A549 (cell line): Measurements from ENCODE around the gene ZMYND10. TPM values are rescaled to one million over a fixed set of nuclear protein-coding genes. Genes with fewer than 3 reads are reported as not detected.

ENCODE experiments used
- ATAC-seq, 2 experiments: fragments of 200-7000 bp in 1 of 2; fragments of >200 bp in 1 of 2; cut with Nextera tagmentation in 1 of 2; cut with Tn5 transposase in 1 of 2; 3 replicates each; pipeline versions ENCODE4 v1.8.0 to v1.9.1; 2018 to 2020; ENCODE audit warnings: mild to moderate bottlenecking in 1 of 2, moderate library complexity in 1 of 2
- CTCF ChIA-PET: fragments of 300-600 bp; sonication (Branson Sonifier 250); formaldehyde crosslinking; extraction: SDS; loops from one replicate; lab custom pipeline; 2021; ENCODE audit warnings: antibody characterized with exemption, inconsistent platforms; lab: Yijun Ruan, JAX
- POLR2A ChIA-PET: fragments of 350-600 bp; formaldehyde crosslinking; extraction: SDS; loops from one replicate; lab custom pipeline; 2021; ENCODE audit warnings: antibody characterized with exemption, inconsistent platforms; lab: Yijun Ruan, JAX
- DNase-seq, 2 experiments: peaks; one replicate each; pipeline versions ENCODE4 v3.0.0 to v3.0.0-alpha.2; 2011 to 2016; ENCODE audit warnings: low read depth in 1 of 2, low spot score in 1 of 2
- FAIRE-seq: peaks from 2 replicates; lab custom pipeline; 2011; peaks lifted over from hg19 to GRCh38; lab: Jason Lieb, UNC
- H3K27ac ChIP-seq, 2 experiments: fragments of >200 bp; sonication (Bioruptor Twin); formaldehyde crosslinking; 3 replicates each; pipeline ENCODE4 v1.5.1; 2016 to 2017
- H3K4me1 ChIP-seq: fragments of >200 bp; sonication (Bioruptor Twin); formaldehyde crosslinking; 3 replicates; pipeline ENCODE4 v1.6.1; 2016
- H3K4me2 ChIP-seq: fragments of >200 bp; sonication (Bioruptor Twin); formaldehyde crosslinking; 3 replicates; pipeline ENCODE4 v1.6.1; 2016
- H3K4me3 ChIP-seq: fragments of >200 bp; sonication (Bioruptor Twin); formaldehyde crosslinking; 3 replicates; pipeline ENCODE4 v1.5.1; 2016
- H3K9me3 ChIP-seq: fragments of >200 bp; sonication (Bioruptor Twin); formaldehyde crosslinking; 3 replicates; pipeline ENCODE4 v1.6.1; 2016
- ATOH8 ChIP-seq: fragments of 250-450 bp; sonication (Bioruptor Pico); IDR thresholded peaks from 2 replicates; pipeline ENCODE4 v1.5.0; 2020; ENCODE audit warnings: low read depth, mild to moderate bottlenecking, moderate library complexity
- BCL3 ChIP-seq: fragments of >200 bp; sonication (Bioruptor Twin); formaldehyde crosslinking; IDR thresholded peaks from 3 replicates; pipeline ENCODE4 v1.6.1; 2016
- CBX8 ChIP-seq: fragments of 200-600 bp; sonication (generic); IDR thresholded peaks from 2 replicates; pipeline ENCODE4 v1.6.1; 2016
- CHD4 ChIP-seq: fragments of 200-600 bp; sonication (generic); IDR thresholded peaks from 2 replicates; pipeline ENCODE4 v1.6.1; 2016; ENCODE audit warnings: antibody characterized with exemption, mild to moderate bottlenecking, borderline replicate concordance
- E2F6 ChIP-seq: IDR thresholded peaks from 2 replicates; pipeline ENCODE4 v1.6.1; 2012; ENCODE audit warnings: low read depth, borderline replicate concordance
- EHMT2 ChIP-seq: fragments of 200-600 bp; sonication (generic); IDR thresholded peaks from 2 replicates; pipeline ENCODE4 v1.6.1; 2016; ENCODE audit warnings: antibody characterized with exemption, low read depth, mild to moderate bottlenecking, moderate library complexity
- ELK1 ChIP-seq: fragments of 150-350 bp; IDR thresholded peaks from 2 replicates; pipeline ENCODE4 v1.6.1; 2014; ENCODE audit warnings: low read depth, mild to moderate bottlenecking, low read length
- EP300 ChIP-seq, 2 experiments: fragments of >200 bp; sonication (Bioruptor Twin); formaldehyde crosslinking; IDR thresholded peaks; 2 replicates in 1 of 2; 3 replicates in 1 of 2; pipeline ENCODE4 v1.6.1; 2016 to 2017
- ESRRA ChIP-seq: fragments of 150-350 bp; IDR thresholded peaks from 2 replicates; pipeline ENCODE4 v1.6.1; 2014; ENCODE audit warnings: mild to moderate bottlenecking, low read length, borderline replicate concordance
- FOSB ChIP-seq: fragments of 250-450 bp; sonication (Bioruptor Pico); IDR thresholded peaks from 2 replicates; pipeline ENCODE4 v1.5.0; 2020; ENCODE audit warnings: mild to moderate bottlenecking, moderate library complexity
- FOXS1 ChIP-seq: fragments of 250-450 bp; sonication (Bioruptor Pico); IDR thresholded peaks from 2 replicates; pipeline ENCODE4 v1.5.0; 2020; ENCODE audit warnings: mild to moderate bottlenecking, moderate library complexity
- HEYL ChIP-seq: fragments of 250-450 bp; sonication (Bioruptor Pico); IDR thresholded peaks from 2 replicates; pipeline ENCODE4 v1.8.0; 2021; ENCODE audit warnings: mild to moderate bottlenecking, moderate library complexity
- HOXB13 ChIP-seq: fragments of 250-450 bp; sonication (Bioruptor Pico); IDR thresholded peaks from 2 replicates; pipeline ENCODE4 v1.5.0; 2020; ENCODE audit warnings: low read depth, mild to moderate bottlenecking, moderate library complexity
- JUNB ChIP-seq: fragments of >200 bp; sonication (Bioruptor Twin); formaldehyde crosslinking; IDR thresholded peaks from 2 replicates; pipeline ENCODE4 v1.6.1; 2016
- KDM1A ChIP-seq: fragments of 200-600 bp; sonication (generic); IDR thresholded peaks from 2 replicates; pipeline ENCODE4 v1.6.1; 2016; ENCODE audit warnings: low read depth, mild to moderate bottlenecking
- MAZ ChIP-seq: fragments of 150-350 bp; IDR thresholded peaks from 2 replicates; pipeline ENCODE4 v1.6.1; 2014; ENCODE audit warnings: antibody characterized with exemption, low read depth, low read length, borderline replicate concordance
- NFE2L2 ChIP-seq: fragments of 150-350 bp; conservative IDR thresholded peaks from 2 replicates; pipeline ENCODE4 v1.6.1; 2014; ENCODE audit warnings: low read length
- NR3C1 ChIP-seq: fragments of >200 bp; sonication (Bioruptor Twin); formaldehyde crosslinking; IDR thresholded peaks from 3 replicates; pipeline ENCODE4 v1.6.1; 2017
- PBX3 ChIP-seq: IDR thresholded peaks from 2 replicates; pipeline ENCODE4 v1.6.1; 2012
- PHF8 ChIP-seq: fragments of 200-600 bp; sonication (generic); IDR thresholded peaks from 2 replicates; pipeline ENCODE4 v1.6.1; 2016; ENCODE audit warnings: low read depth, mild to moderate bottlenecking, antibody characterized with exemption, moderate library complexity, borderline replicate concordance
- POLR2AphosphoS2 ChIP-seq: conservative IDR thresholded peaks from 2 replicates; pipeline ENCODE4 v1.6.1; 2012; ENCODE audit warnings: low read length, improper control_type of control experiment, inconsistent platforms
- RAD21 ChIP-seq, 2 experiments: fragments of >200 bp in 1 of 2; sonication (Bioruptor Twin) in 1 of 2; formaldehyde crosslinking in 1 of 2; IDR thresholded peaks in 1 of 2; conservative IDR thresholded peaks in 1 of 2; 2 replicates in 1 of 2; 3 replicates in 1 of 2; pipeline ENCODE4 v1.6.1; 2012 to 2018; ENCODE audit warnings: inconsistent platforms in 1 of 2
- REST ChIP-seq: fragments of 200-600 bp; sonication (generic); IDR thresholded peaks from 2 replicates; pipeline ENCODE4 v1.6.1; 2016; ENCODE audit warnings: antibody characterized with exemption, mild to moderate bottlenecking, moderate library complexity
- RNF2 ChIP-seq: fragments of 200-600 bp; sonication (generic); IDR thresholded peaks from 2 replicates; pipeline ENCODE4 v1.6.1; 2016; ENCODE audit warnings: low read depth, mild to moderate bottlenecking, antibody characterized with exemption, moderate library complexity, borderline replicate concordance
- SMC3 ChIP-seq: fragments of >200 bp; sonication (Bioruptor Twin); formaldehyde crosslinking; IDR thresholded peaks from 3 replicates; pipeline ENCODE4 v1.6.1; 2018; ENCODE audit warnings: inconsistent platforms
- SREBF2 ChIP-seq: fragments of 450-650 bp; IDR thresholded peaks from 2 replicates; pipeline ENCODE4 v1.6.1; 2014; ENCODE audit warnings: mild to moderate bottlenecking, moderate library complexity
- TP53 ChIP-seq: fragments of 250-450 bp; sonication (Bioruptor Pico); IDR thresholded peaks from 2 replicates; pipeline ENCODE4 v1.5.0; 2021; ENCODE audit warnings: mild to moderate bottlenecking, moderate library complexity
- ZC3H11A ChIP-seq: fragments of 450-650 bp; IDR thresholded peaks from 2 replicates; pipeline ENCODE4 v1.6.1; 2014; ENCODE audit warnings: antibody characterized with exemption, mild to moderate bottlenecking
- ZFP36 ChIP-seq: fragments of 450-650 bp; IDR thresholded peaks from 2 replicates; pipeline ENCODE4 v1.6.1; 2014; ENCODE audit warnings: borderline replicate concordance; ENCODE audit not compliant: partially characterized antibody
- WGBS: methylation state at CpG from one replicate; pipeline ENCODE4 v1.1.6; 2017; ENCODE audit errors: missing lambda C conversion rate; 5-methylcytosine and 5-hydroxymethylcytosine counted together
- polyA plus RNA-seq, 4 experiments: library from polyadenylated mRNA; depleted of rRNA in 3 of 4; stranded (reverse); fragments of >200 nt; fragmentation: RNase III in 1 of 4; extraction: RNeasy Plus Mini Kit Qiagen cat#74134 plus additional on column Dnase treatment in 1 of 4; gene quantifications; 2 replicates in 3 of 4; 3 replicates in 1 of 4; pipeline ENCODE4 v1.2.3, GENCODE V29; 2011 to 2017

The ZMYND10 gene
- polyA plus RNA-seq, 2 of the 4 experiments (the other 2 are of a cell fraction) = 0.43 to 0.77 TPM

GRCh38 chr3:50341996-50342650 lies 3.4 kb downstream of the ZMYND10 start:
- ChIA-PET POLR2A (no interaction called here), CTCF (interaction anchor here (1.1 kb wide), 1 partner anchor 21 kb away, joined by 3 read pairs; no protein-coding TSS in a partner anchor)
- H3K27ac ChIP-seq = no peak overlapping the region
- no peak overlapping the region for H3K4me2 ChIP-seq
- H3K9me3 ChIP-seq = no peaks in the 10 kb centered on the region
- H3K4me1 ChIP-seq = peaks cover 11% of the 10 kb centered on the region
- DNase-seq = no peak
- no peak for ATAC-seq
- TF ChIP-seq MAZ (no peak), HEYL (CRISPR knock-in tag) (no peak), PHF8 (no peak), PBX3 (no peak), NFE2L2 (no peak), FOXS1 (CRISPR knock-in tag) (no peak), TP53 (no peak), POLR2AphosphoS2 (no peak), NR3C1 (no peak), E2F6 (no peak), ATOH8 (no peak), FOSB (CRISPR knock-in tag) (no peak), JUNB (no peak), ESRRA (no peak), ZFP36 (no peak), CHD4 (no peak), RAD21 (conservative IDR thresholded peaks at IDR 0.05 in 1 of 2, IDR thresholded peaks at IDR 0.05 in 1 of 2) (no peak), BCL3 (no peak)
- H3K4me3 ChIP-seq = no peak overlapping the region
- WGBS = 91% methylated on average over 7 of the region's 13 CpGs
- FAIRE-seq = no peak

- no peak overlapping the region for H3K4me2 ChIP-seq
- CTCF ChIA-PET = interaction anchor here (1.1 kb wide), 1 partner anchor 20 kb away, joined by 3 read pairs; no protein-coding TSS in a partner anchor
- H3K27ac ChIP-seq = no peak overlapping the region
- H3K4me3 ChIP-seq = no peak overlapping the region
- H3K4me1 ChIP-seq = peaks cover 8% of the 10 kb centered on the region
- DNase-seq = no peak
- POLR2A ChIA-PET = no interaction called here
- FAIRE-seq = no peak
- 97% methylated on average over 9 of the region's 9 CpGs for WGBS
- H3K9me3 ChIP-seq = no peaks in the 10 kb centered on the region
- no peak for ATAC-seq
- TF ChIP-seq EP300 (IDR thresholded peaks at IDR 0.05) (no peak), MAZ (no peak), HOXB13 (CRISPR knock-in tag) (no peak), PHF8 (no peak), EHMT2 (no peak), SMC3 (no peak), RNF2 (no peak), ATOH8 (no peak), ELK1 (no peak), CBX8 (no peak), KDM1A (no peak), ZC3H11A (no peak), SREBF2 (no peak), REST (no peak)
These were observed 4.0 kb downstream of the ZMYND10 start for GRCh38 chr3:50341537-50341936.
